GM23248 (cell line): ENCODE measurements around the gene GCSAM.

Experiments used
- EZH2 ChIP-seq: fragments of 200-600 bp; sonication (generic); IDR thresholded peaks from 2 replicates; pipeline ENCODE4 v1.6.1; 2018; ENCODE audit warnings: antibody characterized with exemption, mild to moderate bottlenecking; ENCODE audit not compliant: insufficient read depth, poor library complexity, severe bottlenecking
- EZH2phosphoT487 ChIP-seq: fragments of 200-600 bp; sonication (generic); IDR thresholded peaks from 2 replicates; pipeline ENCODE4 v1.6.1; 2018; ENCODE audit warnings: antibody characterized with exemption, moderate library complexity, mild to moderate bottlenecking, low read depth; ENCODE audit not compliant: insufficient read depth

- TF ChIP-seq EZH2phosphoT487 (no peak), EZH2 (no peak)
Measured at GRCh38 chr3:112109322-112109721, 23.7 kb downstream of the GCSAM start.
